Skeletal muscle tissue (tissue), 4 donors: ENCODE measurements around the gene SLC25A41. TPM values are rescaled to one million over a fixed set of nuclear protein-coding genes. Genes with fewer than 3 reads are reported as not detected.

Experiments used
- H3K27ac ChIP-seq: one replicate; pipeline ENCODE4 v1.7.0; 2013; ENCODE audit warnings: mild to moderate bottlenecking, low read depth, low read length, inconsistent platforms
- H3K27me3 ChIP-seq, 3 donors: one replicate each; pipeline ENCODE4 v1.7.0; 2013; ENCODE audit warnings: low read length in 3 of 3; ENCODE audit not compliant: control insufficient read depth in 3 of 3, insufficient read depth in 3 of 3
- H3K36me3 ChIP-seq, 3 donors: one replicate each; pipeline ENCODE4 v1.7.0; 2013; ENCODE audit warnings: low read length in 3 of 3; ENCODE audit not compliant: control insufficient read depth in 3 of 3, insufficient read depth in 3 of 3
- H3K4me1 ChIP-seq, 3 donors: one replicate each; pipeline ENCODE4 v1.7.0; 2013; ENCODE audit warnings: low read length in 3 of 3, mild to moderate bottlenecking in 3 of 3; ENCODE audit not compliant: control insufficient read depth in 3 of 3, insufficient read depth in 3 of 3
- H3K4me3 ChIP-seq, 3 donors: one replicate each; pipeline ENCODE4 v1.7.0; 2013; ENCODE audit warnings: low read length in 3 of 3
- H3K9ac ChIP-seq, 3 donors: one replicate each; pipeline ENCODE4 v1.7.0; 2013; ENCODE audit warnings: low read length in 3 of 3, mild to moderate bottlenecking in 3 of 3, moderate library complexity in 2 of 3, low read depth in 1 of 3
- H3K9me3 ChIP-seq, 3 donors: one replicate each; pipeline ENCODE4 v1.7.0; 2013; ENCODE audit warnings: low read length in 3 of 3; ENCODE audit not compliant: control insufficient read depth in 3 of 3
- total RNA-seq: library from RNA; depleted of rRNA; stranded (reverse); fragments of >200 nt; gene quantifications from one replicate; pipeline ENCODE4 v1.2.3, GENCODE V29; 2014
- donor health status: Osteomylitis.

SLC25A41 gene
- total RNA-seq, 1 donor from 2014 or later = 0.52 TPM

- Histone ChIP-seq H3K9ac (no peak within 1 kb of the TSS), H3K27me3 (peaks cover 18 to 28% (median 20%) of the 10 kb centered on the region in 3 donors), H3K36me3 (no peaks in the 10 kb centered on the region), H3K4me3 (no peak within 1 kb of the TSS), H3K9me3 (no peaks in the 10 kb centered on the region), H3K27ac (no peak within 1 kb of the TSS), H3K4me1 (peaks cover 4 to 8% (median 7%) of the 10 kb centered on the region in 3 donors)
These were observed 30.7 kb upstream of the SLC25A41 start, which contains the start of gene CRB3 for GRCh38 chr19:6464070-6464873. CRB3 (plus strand) TSS chr19:6464271; CDS start chr19:6464702, 431 bp downstream.

DNA sequence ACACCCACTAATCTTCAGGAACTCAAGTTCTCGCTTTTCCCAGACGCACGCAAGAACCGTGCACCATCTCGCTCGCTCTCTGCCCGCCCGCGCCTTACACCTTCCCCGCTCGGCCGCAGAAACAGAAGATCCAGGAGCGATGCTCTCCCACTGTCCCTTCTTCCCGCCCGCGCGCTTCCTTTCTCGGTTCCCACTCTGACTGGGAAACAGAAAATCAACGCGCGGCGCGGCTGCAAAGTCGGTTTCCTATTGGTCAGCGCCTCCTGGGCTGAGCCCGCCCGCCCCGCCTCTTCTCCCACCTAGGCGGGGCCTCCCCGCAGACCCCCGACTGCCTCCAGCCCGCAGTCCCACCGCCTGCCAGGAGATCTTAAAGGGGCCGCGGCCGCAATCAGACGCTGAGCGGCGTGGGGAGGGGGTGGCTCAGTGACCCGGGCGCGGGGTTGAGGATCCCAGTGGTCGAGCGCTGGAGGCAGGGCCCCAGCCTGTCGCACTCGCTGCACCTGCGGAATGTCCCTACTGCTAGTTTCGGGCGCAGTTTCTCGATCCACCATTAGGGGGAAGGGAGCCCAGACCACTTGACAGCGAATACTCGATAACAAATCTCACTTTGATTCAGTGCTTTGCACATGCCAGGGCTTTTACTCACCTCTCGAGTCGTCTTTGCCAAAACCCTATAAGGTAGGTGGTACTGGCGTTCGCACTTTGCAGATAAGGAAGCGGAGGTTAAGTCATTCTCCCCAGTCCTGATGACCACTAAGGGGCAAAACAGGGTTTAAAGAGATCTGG lies 26.7 kb upstream of the SLC25A41 start:
- no peaks in the 10 kb centered on the region for H3K9me3 ChIP-seq
- H3K36me3 ChIP-seq = peaks cover 4 to 12% (median 7%) of the 10 kb centered on the region in 3 donors
- no peak overlapping the region for H3K27ac ChIP-seq
- peaks cover 16 to 17% (median 16%) of the 10 kb centered on the region in 3 donors for H3K27me3 ChIP-seq
- peaks cover 14 to 20% (median 18%) of the 10 kb centered on the region in 3 donors for H3K4me1 ChIP-seq
- H3K4me3 ChIP-seq = peak overlapping the region; percentile 79 to 93 (median 87)
- peak overlapping the region; percentile 81 to 91 (median 85) for H3K9ac ChIP-seq

GRCh38 chr19:6459262-6460098 lies 25.9 kb upstream of the SLC25A41 start, which contains the start of gene SLC25A23:
SLC25A23 (minus strand) TSS chr19:6459792; CDS start chr19:6459628, 164 bp downstream.
- no peak within 1 kb of the TSS for H3K27ac ChIP-seq
- H3K4me3 ChIP-seq = peak within 1 kb of the TSS; percentile 79 to 93 (median 87)
- no peaks in the 10 kb centered on the region for H3K9me3 ChIP-seq
- peaks cover 11 to 20% (median 14%) of the 10 kb centered on the region in 3 donors for H3K36me3 ChIP-seq
- H3K9ac ChIP-seq = peak within 1 kb of the TSS; percentile 81 to 91 (median 85)
- H3K4me1 ChIP-seq = peaks cover 14 to 20% (median 18%) of the 10 kb centered on the region in 3 donors
- peaks cover 8 to 9% (median 9%) of the 10 kb centered on the region in 3 donors for H3K27me3 ChIP-seq

GRCh38 chr19:6458695-6459261 lies 25.2 kb upstream of the SLC25A41 start:
- Histone ChIP-seq H3K4me3 (peak overlapping the region; percentile 68 to 93 (median 79)), H3K4me1 (peaks cover 14 to 18% (median 18%) of the 10 kb centered on the region in 3 donors), H3K9ac (peak overlapping the region; percentile 61 to 91 (median 64)), H3K27ac (no peak overlapping the region), H3K9me3 (peaks cover 0 to 5% (median 3%) of the 10 kb centered on the region in 3 donors), H3K36me3 (peaks cover 18 to 27% (median 21%) of the 10 kb centered on the region in 3 donors), H3K27me3 (peaks cover 1 to 2% (median 2%) of the 10 kb centered on the region in 3 donors)

- Histone ChIP-seq H3K9ac (peak overlapping the region in 2 of 3 donors; percentile 64 to 91), H3K9me3 (peaks cover 0 to 5% (median 3%) of the 10 kb centered on the region in 3 donors), H3K36me3 (peaks cover 19 to 31% (median 25%) of the 10 kb centered on the region in 3 donors), H3K4me3 (peak overlapping the region in 1 of 3 donors; percentile 79), H3K27ac (no peak overlapping the region), H3K4me1 (peaks cover 14 to 18% (median 17%) of the 10 kb centered on the region in 3 donors), H3K27me3 (no peaks in the 10 kb centered on the region)
These were observed 24.6 kb upstream of the SLC25A41 start for GRCh38 chr19:6457958-6458694.

DNA sequence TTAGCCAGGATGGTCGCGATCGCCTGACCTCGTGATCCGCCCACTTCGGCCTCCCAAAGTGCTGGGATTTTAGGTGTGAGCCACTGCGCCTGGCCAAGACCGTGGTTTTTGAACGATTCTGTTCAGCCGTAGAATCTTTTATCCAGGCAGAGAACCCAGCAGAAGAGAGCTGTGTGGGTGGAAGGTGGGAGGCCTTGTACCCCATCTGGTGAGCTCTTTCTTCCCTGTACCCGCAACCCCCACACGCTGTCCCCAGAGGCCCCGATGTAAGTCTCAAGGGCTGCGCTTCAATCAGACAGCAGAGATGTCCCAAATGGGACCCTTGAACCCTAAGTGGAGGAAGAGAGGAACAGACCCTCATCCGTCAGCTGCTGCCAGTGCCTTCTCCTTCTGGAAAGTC lies 22.4 kb upstream of the SLC25A41 start:
- peaks cover 35 to 38% (median 36%) of the 10 kb centered on the region in 3 donors for H3K36me3 ChIP-seq

GRCh38 chr19:6453951-6454565 lies 20.5 kb upstream of the SLC25A41 start:
- H3K4me1 ChIP-seq = peaks cover 10 to 12% (median 10%) of the 10 kb centered on the region in 3 donors
- H3K9me3 ChIP-seq = peaks cover 0 to 5% (median 3%) of the 10 kb centered on the region in 3 donors
- no peak overlapping the region for H3K4me3 ChIP-seq
- no peak overlapping the region for H3K27ac ChIP-seq
- peaks cover 36 to 45% (median 41%) of the 10 kb centered on the region in 3 donors for H3K36me3 ChIP-seq
- H3K27me3 ChIP-seq = no peaks in the 10 kb centered on the region
- H3K9ac ChIP-seq = no peak overlapping the region

More for the DNA sequence above, 22.4 kb upstream of the SLC25A41 start:
- Histone ChIP-seq H3K4me1 (peaks cover 14 to 18% (median 17%) of the 10 kb centered on the region in 3 donors), H3K27me3 (no peaks in the 10 kb centered on the region), H3K9ac (no peak overlapping the region), H3K9me3 (peaks cover 0 to 5% (median 3%) of the 10 kb centered on the region in 3 donors), H3K4me3 (no peak overlapping the region), H3K27ac (no peak overlapping the region)

GRCh38 chr19:6452899-6453298 lies 19.3 kb upstream of the SLC25A41 start:
- peaks cover 0 to 5% (median 3%) of the 10 kb centered on the region in 3 donors for H3K9me3 ChIP-seq
- no peak overlapping the region for H3K9ac ChIP-seq
- H3K4me3 ChIP-seq = no peak overlapping the region
- no peaks in the 10 kb centered on the region for H3K27me3 ChIP-seq
- H3K27ac ChIP-seq = no peak overlapping the region
- H3K4me1 ChIP-seq = peaks cover 0 to 1% (median 0%) of the 10 kb centered on the region in 3 donors
- H3K36me3 ChIP-seq = peaks cover 36 to 45% (median 40%) of the 10 kb centered on the region in 3 donors
